ENCODE results near the gene RNF145. TPM values are rescaled to one million over a fixed set of nuclear protein-coding genes. Genes with fewer than 3 reads are reported as not detected.
"Not testable (repeated sequence)": the region's sequence is repeated elsewhere in the genome, so short reads cannot be mapped to it uniquely, and the experiment has no call there.

The RNF145 gene
- total RNA-seq, 2 donors from 2014 or later = 88.7 to 116 TPM

DNA sequence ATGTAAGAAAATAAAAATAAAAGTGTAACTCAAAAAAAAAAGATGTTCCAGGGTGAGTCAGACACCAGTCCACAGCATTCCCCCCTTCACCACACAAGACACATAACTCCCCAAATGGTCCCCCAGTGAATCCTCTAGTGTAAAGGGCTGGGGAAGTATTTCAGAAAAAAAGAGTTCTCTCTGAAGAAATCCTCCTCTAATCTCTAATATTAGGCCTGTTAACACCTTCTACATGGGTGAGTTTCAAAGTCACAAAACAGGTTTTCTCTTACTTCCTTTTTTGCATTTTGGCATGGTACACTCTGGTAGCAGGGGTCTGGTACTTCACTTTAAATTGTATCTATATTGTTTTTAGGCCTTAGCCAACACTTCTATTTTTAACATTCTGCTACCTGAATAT lies 28.2 kb downstream of the RNF145 start:
- H3K27me3 Mint-ChIP-seq (ENCODE audit: low read depth) = no peaks in the 10 kb centered on the region
- peak overlapping the region; percentile 95 for H3K27ac Mint-ChIP-seq
- peaks cover 97% of the 10 kb centered on the region for H3K4me1 Mint-ChIP-seq (ENCODE audit: low read depth)
- H3K36me3 Mint-ChIP-seq (ENCODE audit: insufficient read depth in 2 of 2) = peaks cover 4 to 16% of the 10 kb centered on the region in 2 donors
- peak overlapping the region; percentile 41 to 73 for H3K4me3 Mint-ChIP-seq
- DNase-seq (no peak), ATAC-seq (replicated peaks in 1 of 2) (peak in 1 of 2 donors; percentile 32)
- no peaks in the 10 kb centered on the region for H3K9me3 Mint-ChIP-seq

DNA sequence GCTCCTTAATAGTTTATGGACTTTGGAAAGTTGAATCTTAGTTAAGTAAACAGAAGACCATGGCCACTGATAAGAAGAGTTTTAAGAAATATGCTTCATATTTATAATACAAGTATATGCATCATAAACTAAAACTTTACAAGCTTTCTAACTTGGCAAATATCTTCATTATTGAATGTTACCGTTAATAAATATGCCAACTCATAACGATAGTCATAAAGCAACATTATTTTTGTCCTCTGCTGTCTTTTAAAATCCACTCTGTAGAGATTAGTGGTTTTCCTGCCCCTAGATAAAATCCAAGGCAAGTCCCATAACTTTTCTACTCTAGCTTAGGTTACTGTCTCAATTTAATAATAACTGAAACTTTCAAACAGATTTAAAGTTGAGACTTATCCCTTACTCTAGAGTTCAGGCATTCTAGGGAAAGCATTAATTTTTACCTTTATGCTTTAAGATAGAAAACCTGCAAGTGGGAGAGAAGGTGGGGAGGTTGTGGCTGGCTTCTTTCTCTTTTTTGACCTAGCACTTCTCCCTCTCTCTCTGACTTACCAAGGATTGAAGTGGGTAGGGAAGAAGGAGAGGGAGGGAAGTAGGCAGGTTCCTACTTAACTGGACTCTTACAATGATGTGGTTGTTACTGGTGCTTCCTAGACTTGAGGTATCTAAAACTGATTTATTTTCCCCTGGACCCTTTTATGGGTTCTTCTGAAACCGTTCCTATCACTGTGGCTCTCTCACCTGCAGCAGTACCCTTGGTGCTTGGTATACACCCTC lies 29.6 kb downstream of the RNF145 start:
- ATAC-seq (replicated peaks in 1 of 2) = no peak
- DNase-seq = no peak
- no peaks in the 10 kb centered on the region for H3K9me3 Mint-ChIP-seq
- H3K36me3 Mint-ChIP-seq (ENCODE audit: insufficient read depth in 2 of 2) = peaks cover 5 to 22% of the 10 kb centered on the region in 2 donors
- peak overlapping the region; percentile 95 for H3K27ac Mint-ChIP-seq
- peak overlapping the region; percentile 70 to 76 for H3K4me3 Mint-ChIP-seq
- no peaks in the 10 kb centered on the region for H3K27me3 Mint-ChIP-seq (ENCODE audit: low read depth)
- H3K4me1 Mint-ChIP-seq (ENCODE audit: low read depth) = peaks cover 97% of the 10 kb centered on the region

DNA sequence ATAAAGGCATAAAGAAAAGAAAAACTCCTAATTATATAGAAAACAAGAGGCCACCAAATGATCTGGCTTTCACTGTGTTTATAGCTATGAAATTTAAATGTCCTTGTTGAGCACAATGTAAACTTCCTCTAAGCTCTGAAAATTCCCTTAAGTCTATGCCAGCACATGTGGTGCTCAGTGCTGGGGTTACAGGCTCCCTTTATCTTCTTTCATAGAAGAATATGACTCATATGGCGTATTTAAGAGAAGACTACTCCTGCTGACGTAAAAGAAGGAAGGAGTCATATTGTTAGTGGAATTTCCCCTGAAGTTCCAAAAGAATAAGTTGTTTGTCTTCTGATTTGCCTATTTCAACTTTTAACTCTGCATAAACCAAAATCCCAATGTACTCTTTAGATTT lies 30.4 kb downstream of the RNF145 start:
- DNase-seq = peak; percentile 31 to 38
- peak overlapping the region; percentile 95 for H3K27ac Mint-ChIP-seq
- H3K4me1 Mint-ChIP-seq (ENCODE audit: low read depth) = peaks cover 95% of the 10 kb centered on the region
- H3K4me3 Mint-ChIP-seq = peak overlapping the region; percentile 70 to 76
- peak; percentile 93 to 95 for ATAC-seq (replicated peaks in 1 of 2)
- H3K9me3 Mint-ChIP-seq = no peaks in the 10 kb centered on the region
- H3K27me3 Mint-ChIP-seq (ENCODE audit: low read depth) = no peaks in the 10 kb centered on the region
- peaks cover 5 to 22% of the 10 kb centered on the region in 2 donors for H3K36me3 Mint-ChIP-seq (ENCODE audit: insufficient read depth in 2 of 2)

DNA sequence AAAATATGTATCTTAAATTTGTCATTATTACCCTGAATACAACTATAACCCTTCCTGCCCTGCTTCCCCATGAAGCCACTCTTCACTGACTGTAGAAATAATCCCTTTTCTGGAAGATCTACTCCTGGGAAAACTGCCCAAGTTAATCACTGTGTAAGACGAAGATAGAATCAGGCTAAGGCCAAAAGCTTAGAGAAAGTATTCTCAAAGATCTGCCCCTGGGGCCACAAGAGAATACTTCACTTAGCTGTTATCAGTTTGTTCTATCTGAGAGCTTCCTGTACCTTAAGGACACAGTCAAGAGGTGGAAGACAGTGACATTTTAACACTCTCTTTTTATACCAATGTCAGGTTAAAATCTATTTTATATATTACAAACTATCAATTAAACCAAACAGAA lies 33.8 kb downstream of the RNF145 start:
- H3K4me1 Mint-ChIP-seq (ENCODE audit: low read depth) = peaks cover 76% of the 10 kb centered on the region
- peaks cover 11 to 35% of the 10 kb centered on the region in 2 donors for H3K36me3 Mint-ChIP-seq (ENCODE audit: insufficient read depth in 2 of 2)
- H3K27me3 Mint-ChIP-seq (ENCODE audit: low read depth) = no peaks in the 10 kb centered on the region
- no peaks in the 10 kb centered on the region for H3K9me3 Mint-ChIP-seq
- H3K4me3 Mint-ChIP-seq = peak overlapping the region; percentile 62 to 66
- DNase-seq (no peak), ATAC-seq (replicated peaks in 1 of 2) (peak; percentile 42 to 46)
- peak overlapping the region; percentile 91 for H3K27ac Mint-ChIP-seq

DNA sequence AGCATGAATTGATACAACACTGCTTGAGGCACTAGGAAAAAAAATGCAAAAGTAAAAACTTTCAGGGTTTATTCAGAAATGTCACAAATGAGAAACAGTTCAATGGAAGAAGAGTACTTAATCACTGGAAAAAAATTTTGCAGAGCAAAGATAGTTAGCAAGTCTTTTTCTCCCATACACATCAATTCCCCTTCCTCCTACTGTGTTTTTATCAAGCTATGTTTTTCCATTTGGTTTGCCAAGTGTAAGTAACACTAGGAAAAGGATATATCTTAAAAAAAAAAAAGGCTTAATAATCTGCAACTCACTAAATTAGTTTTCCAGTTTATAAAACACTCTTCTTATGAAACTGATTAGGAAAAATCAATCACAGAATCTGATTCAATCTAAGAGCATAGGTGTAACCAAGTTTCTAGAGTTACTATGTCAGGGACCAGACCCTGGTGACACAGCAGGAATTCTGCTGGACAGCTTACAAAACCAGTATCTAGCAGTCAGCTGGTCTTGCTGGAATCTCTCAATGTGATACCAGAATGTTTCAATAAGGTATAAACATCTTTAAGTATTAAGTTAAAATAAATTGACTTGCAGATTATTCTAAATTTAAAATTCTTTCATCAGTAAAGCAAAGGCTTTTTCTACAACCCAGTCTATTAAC lies 34.7 kb downstream of the RNF145 start:
- Mint-ChIP-seq H3K4me1 (ENCODE audit: low read depth) (peaks cover 67% of the 10 kb centered on the region), H3K4me3 (peak overlapping the region in 1 of 2 donors; percentile 58), H3K27ac (peak overlapping the region; percentile 85), H3K27me3 (ENCODE audit: low read depth) (no peaks in the 10 kb centered on the region), H3K9me3 (no peaks in the 10 kb centered on the region), H3K36me3 (ENCODE audit: insufficient read depth in 2 of 2) (peaks cover 11 to 35% of the 10 kb centered on the region in 2 donors)
- DNase-seq (no peak), ATAC-seq (replicated peaks in 1 of 2) (no peak)

DNA sequence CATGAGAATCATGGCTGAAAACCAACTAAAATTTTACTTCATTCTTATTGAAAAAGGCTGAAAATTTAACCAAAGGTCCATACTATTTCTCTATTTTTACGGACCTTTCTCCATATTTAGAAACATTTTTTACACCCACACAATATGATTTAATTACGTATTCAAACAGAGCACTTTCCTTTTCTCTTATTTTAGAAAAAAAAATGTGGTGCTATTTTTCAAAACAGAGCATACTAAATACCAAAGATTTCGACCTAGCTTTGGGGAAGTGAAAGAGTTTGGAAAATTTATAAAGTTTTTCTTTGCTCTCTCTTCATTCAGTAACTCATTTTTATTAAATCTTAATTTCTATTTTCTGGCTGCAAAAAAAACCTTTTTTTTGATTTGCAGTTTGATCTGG lies 38.1 kb downstream of the RNF145 start:
- no peaks in the 10 kb centered on the region for H3K27me3 Mint-ChIP-seq (ENCODE audit: low read depth)
- H3K27ac Mint-ChIP-seq = no peak overlapping the region
- H3K4me1 Mint-ChIP-seq (ENCODE audit: low read depth) = peaks cover 36% of the 10 kb centered on the region
- DNase-seq (no peak), ATAC-seq (replicated peaks in 1 of 2) (no peak)
- no peaks in the 10 kb centered on the region for H3K9me3 Mint-ChIP-seq
- H3K36me3 Mint-ChIP-seq (ENCODE audit: insufficient read depth in 2 of 2) = peaks cover 9 to 31% of the 10 kb centered on the region in 2 donors
- H3K4me3 Mint-ChIP-seq = no peak overlapping the region

DNA sequence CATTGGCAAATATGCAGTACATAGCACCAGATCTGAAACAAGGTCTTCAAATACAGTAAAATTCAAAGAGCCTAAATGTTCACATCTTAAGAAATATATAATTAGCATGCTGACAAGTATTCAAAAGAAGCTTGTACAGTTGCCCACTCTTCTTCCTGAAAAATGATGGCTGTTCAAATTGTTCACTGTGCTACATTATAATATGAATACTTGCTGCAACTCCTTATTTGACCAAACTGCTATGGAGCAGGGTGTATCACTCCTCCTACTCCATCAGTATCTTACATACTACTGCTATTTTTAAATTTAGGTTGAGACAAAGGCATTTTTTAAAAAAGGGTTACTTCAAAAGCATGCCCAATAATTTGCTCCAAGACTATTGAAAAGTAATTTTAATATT lies 39.3 kb downstream of the RNF145 start:
- no peaks in the 10 kb centered on the region for H3K27me3 Mint-ChIP-seq (ENCODE audit: low read depth)
- H3K27ac Mint-ChIP-seq = peak overlapping the region; percentile 89
- ATAC-seq (replicated peaks in 1 of 2) (no peak), DNase-seq (no peak)
- H3K4me3 Mint-ChIP-seq = no peak overlapping the region
- H3K36me3 Mint-ChIP-seq (ENCODE audit: insufficient read depth in 2 of 2) = peaks cover 8 to 25% of the 10 kb centered on the region in 2 donors
- peaks cover 25% of the 10 kb centered on the region for H3K4me1 Mint-ChIP-seq (ENCODE audit: low read depth)
- H3K9me3 Mint-ChIP-seq = no peaks in the 10 kb centered on the region

DNA sequence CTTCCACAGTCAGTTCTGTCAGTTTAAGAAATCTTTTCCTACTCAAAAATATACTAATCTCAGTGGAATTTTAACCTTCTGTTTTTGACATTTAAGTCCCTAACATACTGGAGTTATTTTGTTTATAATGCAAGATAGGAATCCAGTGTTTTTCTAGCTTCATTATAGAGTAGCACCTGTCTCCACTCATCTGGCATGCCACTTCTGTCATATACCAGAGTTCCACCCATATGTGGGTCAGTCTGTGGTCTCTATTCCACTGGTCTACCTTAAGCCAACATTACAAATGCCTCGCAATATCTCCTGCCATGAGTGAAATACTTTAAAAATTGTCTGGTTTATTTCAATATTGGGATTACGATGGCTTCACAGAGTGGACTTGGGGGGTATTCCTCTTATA lies 42.9 kb downstream of the RNF145 start:
- H3K27me3 Mint-ChIP-seq (ENCODE audit: low read depth) = no peaks in the 10 kb centered on the region
- H3K4me1 Mint-ChIP-seq (ENCODE audit: low read depth) = peaks cover 30% of the 10 kb centered on the region
- H3K9me3 Mint-ChIP-seq = no peaks in the 10 kb centered on the region
- H3K36me3 Mint-ChIP-seq (ENCODE audit: insufficient read depth in 2 of 2) = peaks cover 2 to 21% of the 10 kb centered on the region in 2 donors
- DNase-seq = no peak
- ATAC-seq (replicated peaks in 1 of 2) = no peak
- H3K27ac Mint-ChIP-seq = no peak overlapping the region
- no peak overlapping the region for H3K4me3 Mint-ChIP-seq

DNA sequence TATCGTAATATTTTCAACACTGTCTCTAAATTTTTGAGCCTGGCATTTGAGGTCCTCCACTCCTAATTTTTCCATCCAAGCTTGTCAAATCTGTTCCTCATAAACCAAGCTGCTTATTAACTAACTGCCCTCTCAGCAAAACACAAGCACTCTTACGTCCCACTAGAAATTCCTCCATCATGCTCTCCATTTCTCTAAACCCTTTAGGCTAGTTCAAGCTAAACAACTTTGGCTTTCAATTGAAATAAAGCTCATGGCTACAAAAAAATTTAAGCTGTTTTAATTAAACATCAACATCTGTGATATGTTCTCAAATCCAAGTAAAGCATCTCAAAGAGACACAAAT lies 45.7 kb downstream of the RNF145 start:
- peak overlapping the region; percentile 15 for H3K27ac Mint-ChIP-seq
- peaks cover 46% of the 10 kb centered on the region for H3K4me1 Mint-ChIP-seq (ENCODE audit: low read depth)
- H3K36me3 Mint-ChIP-seq (ENCODE audit: insufficient read depth in 2 of 2) = peaks cover 4 to 26% of the 10 kb centered on the region in 2 donors
- H3K27me3 Mint-ChIP-seq (ENCODE audit: low read depth) = no peaks in the 10 kb centered on the region
- DNase-seq (no peak), ATAC-seq (replicated peaks in 1 of 2) (no peak)
- H3K9me3 Mint-ChIP-seq = no peaks in the 10 kb centered on the region
- peak overlapping the region in 1 of 2 donors; percentile 14 for H3K4me3 Mint-ChIP-seq

DNA sequence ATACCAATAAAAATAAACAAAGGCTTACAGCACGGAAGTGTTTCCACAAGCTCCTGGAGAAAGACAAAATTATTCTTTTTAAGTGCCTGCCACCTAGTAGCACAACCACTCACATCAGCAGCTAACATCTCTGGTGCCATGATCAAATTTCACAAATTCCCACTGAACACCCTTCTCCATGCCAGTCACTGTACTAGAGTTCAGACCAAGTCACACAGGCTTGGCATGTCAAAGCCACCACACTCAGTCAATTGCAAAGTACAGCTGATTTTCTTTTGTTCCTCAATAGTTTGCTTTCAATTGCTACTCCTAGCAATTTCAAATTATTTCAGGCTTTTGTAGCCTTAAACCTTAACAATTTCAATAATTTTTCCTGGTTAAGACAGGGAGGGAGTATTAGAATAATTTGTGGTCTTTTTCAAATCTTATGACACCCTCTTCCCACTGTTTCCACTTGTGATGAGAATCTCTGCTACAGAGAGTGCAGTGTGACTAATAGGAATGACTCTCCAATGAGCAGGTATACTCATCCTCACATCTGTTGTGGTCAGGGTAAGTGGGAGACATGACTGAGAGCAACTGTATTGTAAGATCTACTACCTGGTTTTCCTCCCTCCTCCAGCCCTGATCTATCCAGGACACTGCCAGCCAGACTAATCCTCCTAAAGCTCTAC lies 46.2 kb downstream of the RNF145 start:
- Mint-ChIP-seq H3K27ac (peak overlapping the region; percentile 15), H3K4me1 (ENCODE audit: low read depth) (peaks cover 51% of the 10 kb centered on the region), H3K27me3 (ENCODE audit: low read depth) (no peaks in the 10 kb centered on the region), H3K4me3 (peak overlapping the region in 1 of 2 donors; percentile 14), H3K36me3 (ENCODE audit: insufficient read depth in 2 of 2) (peaks cover 4 to 26% of the 10 kb centered on the region in 2 donors), H3K9me3 (no peaks in the 10 kb centered on the region)
- peak; percentile 96 to 98 for ATAC-seq (replicated peaks in 1 of 2)
- DNase-seq = peak; percentile 28 to 29

DNA sequence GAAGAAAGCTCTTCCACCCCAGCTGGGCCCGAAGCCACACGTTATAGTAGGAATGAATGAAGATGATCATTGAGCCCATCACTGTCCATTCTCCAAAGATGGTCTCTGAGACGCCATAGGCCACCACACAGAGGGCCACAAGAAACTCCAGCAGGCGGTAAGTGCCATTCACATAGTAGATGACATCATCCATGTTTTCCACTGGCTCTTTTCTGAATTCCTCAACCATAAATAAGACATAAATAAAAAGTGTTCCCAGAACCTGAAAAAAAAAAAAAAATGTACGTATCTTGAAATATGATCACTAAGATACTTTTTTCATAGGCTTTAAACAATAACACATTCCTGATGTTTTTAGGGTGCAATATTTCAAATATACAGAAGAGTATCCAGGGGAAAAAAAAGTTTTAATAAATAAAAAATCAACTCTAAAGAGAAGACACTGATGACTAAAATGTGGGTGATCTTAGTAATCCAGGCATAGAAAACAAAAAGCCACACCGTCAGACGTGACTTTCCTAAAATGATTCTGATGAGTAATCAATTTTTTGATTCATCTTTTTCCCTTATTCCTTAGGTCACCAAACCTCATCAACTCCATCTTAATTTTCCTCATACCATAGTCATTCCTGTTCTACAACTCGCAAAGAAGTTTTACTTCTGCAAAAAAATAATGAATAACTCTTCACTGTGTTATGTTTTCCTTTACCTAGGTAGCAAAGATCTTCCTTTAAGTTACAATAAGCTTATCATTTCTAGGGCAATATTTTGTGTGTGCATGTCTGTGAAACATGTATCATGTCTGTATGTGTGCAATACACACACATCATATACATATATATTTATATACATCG lies 47.8 kb downstream of the RNF145 start:
- ATAC-seq (replicated peaks in 1 of 2) = peak; percentile 39 to 43
- peaks cover 4 to 23% of the 10 kb centered on the region in 2 donors for H3K36me3 Mint-ChIP-seq (ENCODE audit: insufficient read depth in 2 of 2)
- peaks cover 66% of the 10 kb centered on the region for H3K4me1 Mint-ChIP-seq (ENCODE audit: low read depth)
- DNase-seq = no peak
- H3K27ac Mint-ChIP-seq = peak overlapping the region; percentile 89
- no peaks in the 10 kb centered on the region for H3K27me3 Mint-ChIP-seq (ENCODE audit: low read depth)
- peak overlapping the region in 1 of 2 donors; percentile 51 for H3K4me3 Mint-ChIP-seq
- no peaks in the 10 kb centered on the region for H3K9me3 Mint-ChIP-seq

DNA sequence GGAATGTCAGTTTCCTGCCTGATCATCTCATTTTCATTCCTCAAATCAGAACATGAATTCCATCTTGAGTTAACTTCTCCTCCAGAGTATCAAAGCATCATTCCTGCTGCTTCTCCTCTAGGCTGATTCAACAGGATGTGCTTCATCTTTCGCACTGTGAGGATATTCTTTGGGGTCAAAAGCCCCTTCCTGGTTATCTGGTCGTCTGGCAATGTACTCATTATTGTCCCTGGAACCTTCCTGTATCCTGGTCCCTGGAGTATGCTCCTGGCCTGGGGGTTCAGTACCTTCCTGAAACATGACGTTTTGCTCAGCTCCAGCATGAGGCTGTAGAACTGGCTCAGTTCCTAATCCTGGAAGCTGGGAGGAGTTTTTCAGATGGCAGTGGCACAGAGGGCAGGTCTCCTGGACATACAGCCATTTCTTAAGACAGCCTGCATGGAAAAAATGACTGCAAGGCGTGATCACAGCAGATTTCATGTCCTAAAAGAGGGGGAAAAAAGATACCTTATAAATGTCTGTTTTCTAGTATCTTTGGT lies 50.7 kb downstream of the RNF145 start:
- not testable (repeated sequence) for H3K9me3 Mint-ChIP-seq; DNase-seq; H3K4me3 Mint-ChIP-seq; H3K27me3 Mint-ChIP-seq (ENCODE audit: low read depth); ATAC-seq (replicated peaks in 1 of 2)
- H3K27ac Mint-ChIP-seq = peak overlapping the region; percentile 38
- peaks cover 62% of the 10 kb centered on the region for H3K4me1 Mint-ChIP-seq (ENCODE audit: low read depth)
- peaks cover 3 to 17% of the 10 kb centered on the region in 2 donors for H3K36me3 Mint-ChIP-seq (ENCODE audit: insufficient read depth in 2 of 2)
